GM19035 (cell line): ENCODE data around the gene NCBP2L.
A peak's percentile ranks its signal among the peaks of the same experiment; 100 is the strongest.
"Not testable (repeated sequence)": the region's sequence is repeated elsewhere in the genome, so short reads cannot be mapped to it uniquely, and the experiment has no call there.

ENCODE experiments used
- ATAC-seq: cut with Tn5 transposase; IDR thresholded peaks from one replicate; pipeline ENCODE4 v1.9.1; 2021; ENCODE audit not compliant: unreplicated experiment

The NCBP2L gene

DNA sequence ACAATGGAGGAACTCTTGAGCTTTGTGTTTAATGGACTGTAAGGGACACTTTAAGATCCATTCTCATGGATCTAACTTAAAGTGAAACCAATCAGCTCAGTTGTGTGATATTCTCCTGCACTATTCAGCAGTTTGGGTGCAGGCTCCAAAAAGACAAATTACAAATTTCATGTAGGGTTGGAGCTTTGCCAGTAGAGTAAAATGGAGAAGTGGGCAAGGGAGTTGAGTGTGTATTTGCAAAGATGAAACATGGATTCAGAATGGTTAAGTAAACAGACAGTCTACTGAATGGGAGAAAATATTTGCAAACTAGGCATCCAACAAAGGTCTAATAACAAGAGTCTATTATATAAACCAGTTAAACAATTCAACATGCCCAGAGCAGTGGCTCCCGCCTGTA, 26.9 kb downstream of the NCBP2L start:
- ATAC-seq, result no peak

DNA sequence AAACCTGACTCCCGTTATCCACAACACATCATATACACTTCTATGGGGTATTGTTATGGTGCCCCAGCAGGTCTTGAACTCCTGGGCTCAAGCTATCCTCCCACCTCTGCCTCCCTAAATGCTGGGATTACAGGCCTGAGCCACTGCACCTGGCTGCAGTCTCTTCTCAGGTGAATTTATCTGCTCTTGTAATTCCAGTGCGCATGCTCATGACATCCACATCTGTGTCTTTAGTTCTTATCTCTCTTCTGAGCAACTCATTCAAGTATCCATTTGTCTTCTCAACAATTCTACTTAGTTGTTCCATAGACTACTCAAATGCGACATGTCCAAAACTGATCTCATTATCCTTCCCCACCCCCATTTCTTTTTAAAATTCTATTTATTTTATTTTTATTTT, 27.6 kb downstream of the NCBP2L start:
- ATAC-seq, result no peak

DNA sequence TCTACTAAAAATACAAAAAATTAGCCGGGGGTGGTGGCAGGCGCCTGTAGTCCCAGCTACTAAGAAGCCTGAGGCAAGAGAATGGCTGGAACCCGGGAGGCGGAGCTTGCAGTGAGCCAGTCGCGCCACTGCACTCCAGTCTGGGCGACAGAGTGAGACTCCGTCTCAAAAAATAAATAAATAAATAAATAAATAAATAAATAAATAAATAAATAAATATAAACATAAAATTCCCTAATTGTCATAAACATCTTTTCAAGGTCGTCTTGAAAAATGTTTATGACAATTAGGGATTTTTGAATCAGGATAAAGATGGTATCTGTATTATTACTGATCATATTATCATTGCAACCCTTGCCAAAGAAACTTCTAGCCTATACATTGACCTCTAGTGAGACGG, 32.5 kb downstream of the NCBP2L start:
- not testable (repeated sequence) for ATAC-seq

DNA sequence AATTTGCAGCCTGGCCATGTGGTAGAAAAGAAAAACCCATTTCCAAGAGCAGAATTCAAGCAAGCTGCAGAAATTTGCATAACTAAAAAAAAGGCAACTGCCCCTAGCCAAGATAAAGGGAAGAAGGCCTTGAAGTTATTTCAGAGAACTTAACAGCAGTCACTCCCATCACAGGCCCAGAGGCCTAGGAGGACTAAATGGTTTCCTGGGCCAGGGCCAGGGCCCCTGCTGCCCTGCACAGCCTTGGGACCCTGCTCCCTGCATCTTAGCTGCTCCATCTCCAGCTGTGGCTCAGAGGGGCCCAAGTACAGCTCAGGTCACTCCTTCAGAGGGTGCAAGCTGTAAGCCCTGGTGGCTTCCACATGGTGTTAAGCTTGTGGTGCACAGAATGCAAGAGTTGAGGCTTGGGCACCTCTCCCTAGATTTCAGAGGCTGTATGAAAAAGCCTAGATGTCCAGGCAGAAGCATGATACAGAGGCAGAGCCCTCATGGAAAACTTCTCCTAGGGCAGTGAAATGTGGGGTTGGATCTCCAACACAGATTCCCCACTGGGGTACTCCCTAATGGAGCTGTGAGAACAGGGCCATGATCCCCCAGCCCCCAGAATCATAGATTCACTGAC, 41.5 kb downstream of the NCBP2L start:
- no peak for ATAC-seq

DNA sequence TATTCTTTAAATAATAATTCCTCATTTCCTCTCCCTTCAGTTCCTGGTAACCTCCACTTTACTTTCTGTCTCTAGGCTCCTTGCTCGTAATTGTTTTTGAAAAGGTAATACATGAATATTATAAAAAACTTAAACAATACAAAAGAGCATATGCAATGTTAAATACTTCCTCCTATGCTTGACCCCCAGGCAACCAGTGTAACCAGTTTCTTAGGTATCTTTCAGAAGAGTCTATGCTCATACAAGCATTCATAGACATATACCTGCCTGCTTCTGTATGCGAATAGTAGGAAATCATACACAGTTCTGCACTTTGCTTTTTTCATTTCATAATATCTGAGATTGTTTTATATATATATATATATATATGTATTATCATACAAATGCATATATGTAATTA, 45.5 kb downstream of the NCBP2L start:
- ATAC-seq, result no peak

DNA sequence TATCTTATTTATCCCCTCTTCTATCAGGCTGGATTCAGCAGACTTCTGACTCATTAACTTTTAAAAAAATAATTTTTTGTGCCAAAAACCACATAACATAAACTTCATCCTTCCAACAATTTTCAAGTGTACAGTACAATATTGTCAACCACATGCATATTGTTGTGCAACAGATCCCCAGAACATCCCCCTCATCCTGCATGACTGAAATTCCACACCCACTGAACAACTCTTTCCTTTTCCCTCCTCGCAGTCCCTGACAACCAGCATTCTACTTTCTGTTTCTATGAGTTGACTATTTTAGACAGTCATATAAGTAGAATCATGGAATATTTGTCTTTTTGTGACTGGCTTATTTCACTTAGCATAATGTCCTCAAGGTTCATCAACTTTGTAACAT, 45.9 kb downstream of the NCBP2L start:
- no peak for ATAC-seq

DNA sequence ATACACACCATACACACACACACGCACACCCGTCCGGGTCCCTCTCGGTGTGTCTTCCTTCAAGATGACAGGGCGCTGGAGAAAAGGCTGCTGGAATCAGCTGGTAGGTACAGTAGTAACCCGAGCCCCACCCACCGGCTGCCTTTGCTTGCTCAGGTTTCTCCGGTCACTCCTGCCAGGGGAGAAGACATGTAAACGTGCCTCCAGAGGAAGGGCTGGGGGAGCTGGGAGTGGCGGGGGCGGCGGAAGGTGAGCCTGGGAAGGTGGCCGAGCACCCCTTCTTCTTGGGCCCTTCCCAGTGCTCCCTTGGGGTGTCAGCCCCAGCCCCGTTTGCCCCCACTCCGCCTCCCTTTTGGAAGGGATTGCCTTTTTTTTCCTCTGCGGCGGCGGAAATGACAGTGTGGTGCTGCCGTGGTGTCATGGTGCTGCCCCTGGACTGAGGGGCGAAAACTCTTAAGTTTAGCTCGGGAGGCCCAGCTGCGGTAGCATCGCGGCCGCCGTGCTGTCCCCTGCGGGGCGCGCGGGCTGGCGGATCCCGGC, 48.2 kb downstream of the NCBP2L start, which contains the start of gene MID2:
TSS of gene MID2 (plus strand) at position 169 of the 540 bp plus-strand sequence. CDS start 561 bp downstream, outside the sequence.
- peak; percentile 31 for ATAC-seq

DNA sequence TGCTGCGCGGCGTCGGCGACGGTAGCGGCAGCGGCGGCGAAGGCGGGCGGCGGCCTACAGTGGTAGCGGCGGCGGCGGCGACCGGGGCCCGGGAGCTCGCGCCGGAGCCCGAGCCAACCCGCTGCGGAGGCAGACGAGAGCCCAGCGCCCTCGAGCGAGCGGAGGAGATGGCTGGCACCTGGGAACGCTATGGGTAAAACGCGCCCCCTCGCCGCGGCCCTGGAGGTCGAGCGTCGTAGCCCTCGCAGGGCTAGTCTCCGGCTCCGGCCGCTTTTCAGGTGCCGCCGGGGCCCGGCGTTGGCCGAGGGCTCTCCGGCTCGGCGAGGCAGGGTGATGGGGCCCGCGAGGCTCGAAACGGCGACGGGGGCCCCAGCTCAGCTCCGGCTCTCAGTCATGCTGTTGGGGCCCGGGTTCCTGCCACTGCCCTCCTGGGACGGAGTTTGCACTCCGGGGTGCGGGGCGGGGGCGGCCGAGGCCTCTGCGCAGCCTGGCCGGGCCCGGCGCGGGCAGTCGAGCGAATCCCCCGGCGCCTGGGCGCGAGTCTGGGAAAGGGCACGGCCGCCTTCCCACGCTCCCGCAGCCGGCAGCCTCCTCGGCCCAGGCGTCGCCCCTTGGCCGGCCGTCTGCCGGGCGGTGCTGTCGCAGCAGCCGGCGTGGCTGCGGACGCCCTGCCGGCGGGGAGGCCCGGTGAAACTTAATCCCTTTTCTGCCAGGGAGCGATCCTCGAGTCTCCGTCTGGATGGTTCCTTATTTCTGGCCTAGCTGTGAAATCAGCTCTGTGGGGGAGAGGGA, 48.9 kb downstream of the NCBP2L start:
- ATAC-seq, result peak; percentile 62

DNA sequence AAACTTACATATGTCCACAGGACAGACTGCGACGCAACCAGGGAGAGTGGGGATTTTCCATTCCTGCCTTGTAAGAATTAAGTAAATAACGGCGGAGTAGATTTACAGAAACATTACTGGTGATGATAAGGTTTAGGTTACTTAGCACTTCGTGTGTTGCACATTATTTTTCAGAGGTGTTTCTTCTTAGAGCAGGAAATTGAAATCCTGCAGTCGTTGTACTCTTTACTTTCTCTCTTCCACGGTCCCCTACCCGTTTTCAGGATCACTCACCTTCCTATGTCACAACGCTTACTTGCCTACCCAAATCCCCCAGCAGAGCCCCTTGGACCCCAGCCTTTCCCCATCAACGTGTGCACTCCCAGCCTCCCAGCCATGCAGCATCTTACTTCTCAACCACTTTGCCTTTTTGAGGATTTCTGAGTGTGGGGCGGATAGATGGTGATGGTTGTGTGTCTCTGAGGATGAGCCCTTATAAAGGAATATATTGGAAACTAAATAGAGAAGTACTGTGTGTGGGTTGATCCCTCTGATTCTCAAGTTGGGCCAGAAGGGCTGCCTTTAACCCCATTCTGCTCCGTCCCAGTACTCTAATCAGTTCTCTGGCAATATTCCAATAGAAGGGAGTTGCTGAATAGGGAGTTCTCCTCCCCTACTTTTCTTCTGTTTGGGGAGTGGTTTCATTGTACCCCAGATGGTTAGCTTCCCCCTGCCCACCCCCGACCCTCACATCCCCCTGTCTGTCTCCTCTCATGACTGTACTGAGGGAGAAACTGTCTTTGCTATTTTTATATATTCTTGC, 49.7 kb downstream of the NCBP2L start:
- ATAC-seq, result no peak

DNA sequence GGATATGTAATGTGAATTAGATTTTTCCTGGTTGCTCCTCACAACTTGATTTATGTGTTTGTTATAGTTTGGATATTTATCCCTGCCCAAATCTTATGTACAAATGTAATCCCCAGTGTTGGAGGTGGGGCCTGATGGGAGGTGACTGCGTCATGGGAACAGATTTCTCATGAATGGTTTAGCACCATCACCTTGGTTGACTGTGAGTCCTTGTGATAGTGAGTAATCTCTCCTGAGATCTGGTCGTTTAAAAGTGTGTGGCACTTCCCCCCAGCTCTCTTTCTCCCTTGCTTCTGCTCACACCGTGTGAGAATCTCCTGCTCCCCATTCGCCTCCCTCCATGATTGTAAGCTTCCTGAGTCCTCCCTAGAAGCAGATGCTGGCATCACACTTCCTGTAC, 50.3 kb downstream of the NCBP2L start:
- ATAC-seq, result no peak

DNA sequence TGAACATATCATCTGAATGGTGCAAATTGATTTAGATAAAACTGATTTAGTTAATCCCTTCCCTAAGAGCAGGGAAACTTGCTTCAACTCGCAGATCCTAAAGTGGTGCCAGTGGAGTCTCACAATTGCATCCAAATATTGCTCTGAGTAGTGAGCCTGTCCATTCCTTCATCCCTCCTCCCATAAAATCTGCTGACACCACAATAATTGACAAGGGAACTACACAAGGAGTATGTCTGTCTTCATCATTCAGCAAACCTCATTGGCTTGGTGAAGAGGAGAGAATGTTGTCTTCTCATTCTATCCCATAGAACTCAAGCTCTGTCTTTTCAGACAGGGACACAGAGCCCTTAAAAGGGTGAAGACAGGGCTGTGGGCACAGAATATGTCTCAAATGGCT, 52.3 kb downstream of the NCBP2L start:
- no peak for ATAC-seq

DNA sequence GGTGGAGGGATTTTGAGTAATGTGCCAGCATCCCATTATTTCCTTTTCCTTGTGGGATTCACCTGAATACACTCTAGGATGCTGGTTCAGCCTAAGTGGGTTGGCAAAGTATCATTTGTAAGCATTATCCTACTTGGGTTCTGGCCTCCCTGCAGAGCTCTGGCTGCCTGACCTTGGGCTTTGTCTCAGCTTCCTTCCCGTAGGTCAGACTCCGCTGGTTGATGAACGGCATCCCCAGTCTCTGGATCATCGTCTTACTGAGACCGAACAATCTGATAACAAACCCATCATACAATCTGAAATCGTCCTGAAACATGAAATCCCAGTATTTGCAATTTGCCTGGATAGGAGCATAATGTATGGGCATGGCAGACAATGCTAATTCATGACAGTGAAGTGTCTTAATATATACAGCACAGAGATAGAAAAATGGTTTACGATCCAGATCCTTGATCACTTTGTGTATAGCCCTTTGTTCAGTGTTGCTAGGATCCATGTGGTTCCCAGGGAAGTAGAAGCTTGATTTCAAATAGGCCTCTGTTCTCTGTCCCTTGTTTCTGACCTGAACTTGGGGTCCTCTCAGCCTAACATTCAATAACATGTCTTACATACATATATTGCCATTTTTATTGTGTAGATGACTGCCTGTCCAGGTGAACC, 53.7 kb downstream of the NCBP2L start:
- ATAC-seq, result no peak

DNA sequence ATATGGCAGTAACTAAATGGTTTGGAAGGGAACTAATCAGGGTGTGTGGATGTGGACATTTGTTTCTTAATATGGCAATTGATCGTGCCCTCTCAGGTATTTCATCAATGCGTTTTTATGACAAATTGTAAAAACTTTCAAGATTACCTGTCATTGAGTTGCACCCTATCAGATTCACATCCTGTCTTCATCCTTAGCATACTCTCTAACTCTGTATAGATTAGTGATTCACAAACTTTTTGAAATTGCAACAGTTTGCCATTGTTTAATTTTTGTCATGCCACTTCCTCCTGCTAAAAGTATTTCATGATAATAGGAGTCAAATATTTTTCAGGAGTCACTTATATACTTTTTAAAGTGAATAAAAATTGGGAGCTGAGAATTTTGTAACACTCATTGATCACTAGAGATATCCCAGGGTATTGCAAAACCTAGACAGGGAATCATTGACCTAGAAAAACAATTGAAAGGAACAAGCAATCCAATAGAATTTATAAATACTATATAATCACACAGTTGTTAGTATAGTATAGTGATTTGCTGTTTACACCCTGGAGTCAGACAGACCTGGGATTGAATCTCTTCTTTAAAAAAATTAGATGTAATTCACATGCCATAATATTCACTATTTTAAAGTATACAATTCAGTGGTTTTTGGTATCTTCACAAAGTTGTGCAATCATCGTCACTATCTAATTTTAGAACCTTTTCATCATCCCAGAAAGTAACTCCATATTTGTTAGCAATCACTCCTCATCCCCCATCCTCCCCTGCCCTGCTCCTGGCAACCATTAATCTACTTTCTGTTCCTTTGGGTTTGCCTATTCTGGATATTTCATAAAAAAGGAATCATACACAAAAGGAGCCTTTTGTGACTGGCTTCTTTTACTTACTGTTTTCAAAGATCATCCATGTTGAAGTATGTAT, 57.0 kb downstream of the NCBP2L start:
- ATAC-seq, result no peak

DNA sequence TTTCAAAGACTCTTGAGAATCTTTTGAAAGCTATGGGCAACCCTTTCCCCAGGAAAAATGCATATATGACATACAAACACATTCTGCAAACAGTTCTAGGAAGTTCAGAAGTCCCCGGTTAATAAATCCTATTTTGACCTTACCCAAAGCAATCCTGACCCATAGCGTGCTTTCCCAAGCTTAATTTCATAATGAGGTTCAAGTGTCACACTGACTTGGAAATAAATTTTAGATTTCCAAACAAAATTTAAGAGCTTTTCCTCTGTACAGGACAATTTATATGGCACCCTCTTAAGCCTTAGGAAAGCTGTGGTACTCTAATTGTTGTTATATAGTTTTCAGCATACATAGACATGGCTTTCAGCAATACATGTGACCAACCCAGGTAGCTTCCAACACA, 59.4 kb downstream of the NCBP2L start:
- no peak for ATAC-seq

DNA sequence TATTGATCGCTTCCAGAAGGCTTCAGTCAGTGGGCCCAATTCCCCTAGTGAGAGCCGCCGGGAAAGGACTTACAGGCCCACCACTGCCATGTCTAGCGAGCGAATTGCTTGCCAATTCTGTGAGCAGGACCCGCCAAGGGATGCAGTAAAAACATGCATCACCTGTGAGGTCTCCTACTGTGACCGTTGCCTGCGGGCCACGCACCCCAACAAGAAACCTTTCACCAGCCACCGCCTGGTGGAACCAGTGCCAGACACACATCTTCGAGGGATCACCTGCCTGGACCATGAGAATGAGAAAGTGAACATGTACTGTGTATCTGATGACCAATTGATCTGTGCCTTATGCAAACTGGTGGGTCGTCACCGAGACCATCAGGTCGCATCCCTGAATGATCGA, 63.4 kb downstream of the NCBP2L start:
- no peak for ATAC-seq

DNA sequence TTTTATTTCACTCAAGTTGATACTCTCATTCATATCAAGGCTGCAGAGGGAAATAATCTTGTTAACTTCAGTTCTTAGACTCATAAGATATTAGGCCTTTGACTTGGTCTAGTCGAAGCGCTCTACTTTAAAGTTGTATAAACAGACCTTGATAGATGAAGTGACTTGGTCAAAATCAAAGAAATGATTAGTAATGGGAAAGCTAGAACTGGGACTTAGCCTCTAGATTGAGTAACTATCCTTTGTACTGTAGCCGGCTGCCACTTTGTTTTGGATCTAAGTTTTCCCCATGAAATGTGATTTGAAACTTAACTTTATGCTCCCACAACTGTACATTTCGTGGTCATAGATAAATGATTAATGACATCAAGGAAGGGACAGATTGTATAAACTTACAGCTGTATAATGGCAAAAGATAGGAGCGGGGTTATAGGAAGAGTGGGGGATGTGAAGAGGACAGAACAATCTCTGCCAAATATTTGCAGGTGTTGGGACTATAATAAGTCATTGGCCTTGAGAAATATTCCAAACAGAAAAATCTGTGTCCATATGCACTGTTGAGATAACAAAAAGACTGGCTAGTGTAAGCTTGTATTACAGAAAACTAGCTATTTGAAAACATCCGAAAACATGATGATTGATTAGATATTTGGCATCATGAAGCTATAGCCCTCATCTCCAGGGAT, 65.3 kb downstream of the NCBP2L start:
- ATAC-seq, result no peak
